DMS153 (cell line): ENCODE results near the gene RBMS1.

Experiments
- DNase-seq: peaks from one replicate; lab custom pipeline; 2025; lab: John Stamatoyannopoulos, UW

Gene RBMS1

DNA sequence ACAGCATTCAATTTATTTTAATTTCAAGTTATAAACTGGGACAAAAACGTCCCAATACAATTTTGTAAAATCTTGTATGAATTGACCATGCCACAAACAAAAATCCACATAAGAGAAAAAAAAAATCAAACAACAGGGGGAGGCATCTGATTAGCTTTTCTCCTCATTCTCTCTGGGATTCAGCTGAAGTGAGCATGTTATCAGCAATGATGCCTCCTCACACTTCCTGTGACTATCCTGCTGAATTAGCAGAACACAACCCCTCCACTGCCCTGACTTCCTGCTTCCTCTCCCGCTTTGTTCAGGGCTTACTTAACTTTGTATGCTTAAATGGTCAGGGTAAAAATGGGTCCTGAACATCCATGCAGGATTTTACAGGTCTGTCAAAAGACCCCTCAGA, 161.3 kb downstream of the RBMS1 start:
- peak; percentile 39 for DNase-seq

DNA sequence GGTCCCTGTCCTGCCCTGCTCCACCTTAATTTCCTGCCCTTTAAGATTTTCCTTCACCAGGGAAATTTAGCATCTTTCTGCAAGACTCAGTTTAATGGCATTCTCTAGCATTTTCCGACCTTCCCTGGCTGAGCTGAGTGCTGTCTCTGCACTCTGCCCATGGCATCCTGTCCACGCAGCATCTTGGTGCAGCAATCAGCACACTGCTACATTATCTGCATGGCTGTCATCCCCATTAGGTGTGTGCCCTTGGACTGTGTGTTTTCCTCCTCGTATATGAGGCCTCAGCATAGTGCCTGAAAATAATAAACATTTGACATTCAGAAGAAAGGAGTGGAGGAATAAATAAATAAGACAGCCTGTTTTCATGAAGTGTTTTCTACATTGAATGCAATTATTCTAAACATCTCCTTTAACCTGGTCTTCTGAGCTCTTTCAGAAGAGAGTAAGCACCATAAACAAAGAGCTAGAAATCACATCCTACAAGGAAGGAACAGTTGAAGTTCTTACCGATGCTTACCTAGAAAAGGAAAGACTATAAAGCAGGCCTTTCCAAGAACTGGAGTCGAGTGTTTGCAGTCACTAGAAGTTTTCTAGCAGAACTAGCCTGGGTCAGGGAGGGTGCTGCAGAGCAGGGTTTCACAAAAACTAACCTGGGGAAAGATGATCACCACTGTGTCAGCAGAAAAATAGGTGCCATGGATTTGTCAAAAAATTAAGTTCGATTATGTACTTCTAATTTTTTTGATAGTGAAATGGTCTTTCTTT, 162.2 kb downstream of the RBMS1 start:
- no peak for DNase-seq

DNA sequence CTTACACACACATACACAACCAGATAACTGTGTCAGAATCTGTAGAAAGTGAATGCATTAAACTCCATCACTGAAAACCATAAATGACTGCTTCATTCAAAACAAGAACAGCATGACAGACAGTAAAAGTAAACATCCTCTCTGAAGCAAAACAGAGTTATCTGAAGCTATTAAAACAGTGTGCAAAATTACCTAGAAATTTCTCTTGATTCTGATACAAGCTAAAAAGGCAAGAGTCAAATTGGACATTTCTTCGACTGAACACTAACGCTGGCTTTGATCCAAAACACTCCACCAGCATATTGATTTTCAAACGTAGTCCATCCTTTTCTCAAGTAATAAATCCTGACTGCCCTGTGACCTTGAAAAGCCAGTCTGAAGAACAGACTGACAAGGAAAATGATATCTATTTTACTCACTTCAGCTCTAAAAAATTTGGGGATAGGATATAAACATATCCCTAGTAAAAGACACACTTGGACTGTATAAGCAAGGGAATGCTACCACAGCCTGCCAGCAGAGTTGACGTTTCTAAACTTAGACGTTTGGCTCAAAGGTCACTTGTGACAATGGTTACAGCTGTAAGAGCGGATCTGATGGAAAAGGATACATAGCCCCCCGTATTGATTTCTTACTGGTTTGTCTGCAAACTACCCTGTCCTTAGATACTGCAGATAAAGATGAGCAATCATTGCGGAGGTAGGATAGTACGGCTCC, 164.6 kb downstream of the RBMS1 start:
- DNase-seq, result no peak

DNA sequence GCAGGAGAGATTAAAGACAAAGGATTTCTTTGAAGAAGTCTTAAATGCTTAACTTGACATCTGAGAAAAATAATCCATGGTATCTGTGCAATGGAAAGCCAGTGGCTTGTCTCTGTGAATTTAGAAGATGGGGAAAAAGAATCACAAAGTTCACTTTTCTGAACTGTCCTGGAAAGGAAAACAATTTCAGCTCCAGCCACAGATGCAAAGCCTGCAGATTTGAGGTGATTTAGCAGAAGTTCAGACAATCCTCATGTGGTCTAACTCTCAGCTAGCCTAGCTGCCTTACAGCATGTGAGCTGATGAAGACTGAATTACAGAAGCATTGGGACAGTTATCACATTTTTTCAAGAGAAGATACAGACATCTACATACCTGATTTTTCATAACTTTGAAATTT, 166.8 kb downstream of the RBMS1 start:
- no peak for DNase-seq

DNA sequence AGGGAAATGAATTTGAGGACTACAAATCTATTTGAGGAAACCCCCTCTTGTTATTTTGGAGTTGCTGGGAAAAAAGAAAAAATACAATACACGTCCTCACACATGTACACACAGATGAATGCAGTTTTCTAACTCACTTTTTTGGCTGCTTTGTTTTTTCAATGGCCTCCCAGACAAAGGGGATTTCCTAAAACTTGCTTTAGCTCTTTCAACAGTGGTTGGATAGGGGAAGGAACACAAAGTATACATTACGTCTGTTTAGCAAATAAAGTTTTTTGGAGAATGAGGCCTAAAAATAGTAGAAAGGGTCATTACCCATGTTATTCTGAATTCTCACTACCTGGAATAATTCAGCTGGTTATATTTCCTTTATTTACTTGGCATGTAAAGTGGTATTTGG, 168.2 kb downstream of the RBMS1 start:
- DNase-seq, result no peak

DNA sequence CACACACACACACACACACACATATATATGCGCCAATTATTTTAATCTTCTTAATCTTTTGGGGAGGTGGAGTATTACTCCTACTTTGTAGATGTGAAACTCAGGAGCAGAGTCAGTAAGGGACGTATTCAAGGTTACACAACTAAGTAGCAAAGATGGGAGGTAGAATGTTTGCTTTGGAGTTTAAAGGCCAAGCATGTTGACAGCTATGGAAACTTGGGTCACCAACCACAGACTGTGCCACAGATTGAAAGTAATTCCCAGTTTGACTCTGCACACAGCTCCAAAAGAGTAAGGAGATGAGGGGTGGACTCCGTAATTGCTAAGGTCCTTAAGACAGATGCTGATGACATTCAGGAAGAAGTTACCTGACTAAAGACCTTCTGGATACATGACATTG, 168.7 kb downstream of the RBMS1 start:
- DNase-seq, result no peak

DNA sequence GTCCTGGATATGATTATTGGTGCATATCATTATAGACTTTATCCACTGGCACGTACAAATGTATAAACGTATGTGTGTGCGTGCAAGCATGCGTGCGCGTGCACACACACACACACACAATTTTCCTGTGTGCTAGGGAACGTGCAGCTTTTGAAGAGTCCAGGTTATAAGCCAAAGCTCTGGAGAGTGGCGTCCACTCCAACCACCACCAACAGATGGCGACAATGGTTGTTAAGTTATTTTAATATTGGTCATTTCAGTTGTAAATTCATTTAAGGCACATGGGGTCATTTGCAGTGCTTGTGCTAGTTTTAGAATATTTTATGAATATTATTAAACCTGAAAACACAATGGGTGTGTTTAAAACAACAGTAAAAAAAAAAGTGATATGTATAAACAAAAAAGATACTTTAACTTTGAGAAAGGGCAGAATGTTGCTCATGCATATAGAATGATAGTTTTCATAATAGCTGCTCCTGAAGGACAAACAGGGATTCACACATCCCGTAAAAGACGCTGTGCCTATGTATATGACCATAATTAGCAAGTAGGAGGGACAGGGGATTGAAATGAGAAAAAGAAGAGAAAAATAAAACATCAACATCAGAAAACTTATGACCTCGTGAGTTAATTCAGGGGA, 169.3 kb downstream of the RBMS1 start:
- no peak for DNase-seq

DNA sequence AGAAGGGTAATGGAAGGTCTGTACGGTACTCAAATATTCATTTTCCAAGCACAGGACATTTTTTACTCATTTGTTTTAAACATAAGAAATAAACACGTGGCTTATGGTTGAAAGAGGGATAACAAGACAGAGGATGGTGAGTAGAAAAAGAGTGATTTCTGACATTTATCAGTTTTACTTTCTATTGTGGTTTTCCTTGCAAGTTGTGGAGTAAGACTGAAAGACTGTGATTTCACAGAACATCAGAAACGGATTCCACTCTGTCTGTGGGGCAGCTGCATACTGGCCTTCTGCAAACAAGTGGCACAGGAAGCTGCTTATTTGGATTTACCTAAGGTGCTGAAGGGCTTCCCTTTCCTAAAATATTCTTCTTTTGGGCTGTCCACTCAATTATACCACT, 171.3 kb downstream of the RBMS1 start:
- DNase-seq, result no peak

DNA sequence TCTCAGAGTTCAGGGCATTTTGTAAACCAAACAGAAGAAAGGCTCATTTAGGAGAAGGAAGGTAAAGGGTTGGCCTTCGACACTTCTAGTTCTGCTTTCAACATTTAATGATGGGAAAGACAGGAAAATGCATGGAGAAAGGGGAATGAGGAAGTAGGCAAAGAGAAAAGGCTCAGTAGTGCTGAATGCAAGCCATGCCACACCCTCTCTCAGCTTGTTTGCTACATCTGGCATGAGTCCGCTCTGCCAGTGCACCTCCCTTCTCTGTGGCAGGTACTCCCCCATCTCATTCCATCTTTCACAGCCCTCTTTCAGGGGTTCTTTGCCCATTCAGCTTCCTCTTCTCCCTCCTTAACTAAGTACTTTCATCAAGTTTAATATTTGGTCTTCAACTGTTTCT, 172.6 kb downstream of the RBMS1 start:
- peak; percentile 60 for DNase-seq

DNA sequence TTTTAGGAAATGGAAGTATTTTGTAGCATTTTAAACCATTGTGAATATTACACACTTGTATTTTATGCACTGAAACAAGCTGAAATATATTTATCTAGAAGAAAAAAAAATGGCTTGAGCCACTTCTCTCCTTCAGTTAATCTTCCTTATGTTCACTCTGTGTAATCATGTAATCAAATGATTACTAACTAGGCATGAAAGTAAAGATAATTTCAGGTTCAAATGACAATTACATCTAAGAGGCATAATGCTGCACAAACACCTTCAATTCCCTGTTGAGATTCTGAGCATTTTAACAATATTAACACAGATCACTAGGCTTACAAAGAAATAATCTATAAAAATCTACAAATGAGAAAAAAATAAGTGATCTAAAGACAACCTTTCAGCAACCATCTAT, 173.9 kb downstream of the RBMS1 start:
- DNase-seq, result no peak

DNA sequence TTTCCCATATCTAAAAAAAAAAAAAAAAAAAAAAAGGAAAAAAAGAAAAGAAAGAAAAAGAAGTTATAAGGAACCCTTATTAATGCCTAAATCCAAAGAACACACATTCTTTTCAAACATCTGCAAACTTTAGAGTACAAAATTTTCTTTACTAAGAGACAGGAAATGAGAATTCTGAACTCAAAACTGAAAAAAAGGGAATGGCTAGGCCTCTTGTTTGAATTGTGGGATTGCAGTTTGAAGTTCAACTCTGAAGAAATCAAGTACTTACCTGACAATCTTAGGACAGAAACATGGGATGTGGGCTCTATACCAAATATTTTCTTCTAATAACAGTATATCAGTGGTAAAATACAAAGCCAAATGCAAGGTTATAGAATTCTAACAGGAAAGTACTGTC, 175.4 kb downstream of the RBMS1 start:
- DNase-seq, result no peak

DNA sequence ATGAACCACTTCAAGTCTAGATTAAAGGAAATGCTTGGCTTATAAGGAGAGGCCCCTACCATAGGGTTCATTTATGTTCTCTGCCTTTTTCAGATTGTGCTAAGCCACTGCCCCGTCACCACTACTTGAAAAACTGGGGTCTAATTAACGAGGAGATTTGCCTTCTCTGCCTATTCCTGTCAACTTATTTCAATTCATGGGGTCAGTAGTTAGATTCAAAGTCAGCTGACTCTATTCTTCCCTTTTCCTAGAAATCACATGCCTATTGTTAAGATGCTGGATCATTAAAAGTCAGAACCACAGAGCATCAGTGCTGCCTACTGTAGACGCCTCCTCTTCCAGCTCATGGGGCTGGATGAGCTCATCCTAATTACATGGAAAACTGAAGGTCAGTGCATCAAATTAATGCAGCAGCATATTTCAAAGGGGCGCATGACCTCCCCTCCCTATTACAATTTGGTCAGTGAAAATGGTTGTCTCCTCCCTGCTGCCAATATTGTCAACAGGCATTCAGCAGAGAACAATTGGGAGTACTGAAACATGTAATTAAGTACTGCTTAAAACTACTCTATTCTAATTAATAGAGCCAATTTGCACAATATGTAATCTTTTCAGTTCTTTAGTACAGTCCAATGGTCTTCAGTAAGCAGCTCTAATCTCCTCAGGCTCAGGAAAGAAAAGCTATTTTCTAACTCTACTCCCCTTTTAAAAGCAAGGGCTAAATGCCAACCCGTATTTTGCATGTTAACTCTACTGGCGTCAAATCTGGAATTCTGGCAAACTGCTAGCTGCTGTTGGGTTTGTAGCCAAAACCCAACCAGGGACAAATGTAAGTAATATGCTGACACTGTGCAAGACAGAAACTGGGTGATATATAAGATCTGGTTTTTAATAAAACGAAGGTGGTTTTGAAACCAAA, 176.2 kb downstream of the RBMS1 start:
- DNase-seq, result no peak

DNA sequence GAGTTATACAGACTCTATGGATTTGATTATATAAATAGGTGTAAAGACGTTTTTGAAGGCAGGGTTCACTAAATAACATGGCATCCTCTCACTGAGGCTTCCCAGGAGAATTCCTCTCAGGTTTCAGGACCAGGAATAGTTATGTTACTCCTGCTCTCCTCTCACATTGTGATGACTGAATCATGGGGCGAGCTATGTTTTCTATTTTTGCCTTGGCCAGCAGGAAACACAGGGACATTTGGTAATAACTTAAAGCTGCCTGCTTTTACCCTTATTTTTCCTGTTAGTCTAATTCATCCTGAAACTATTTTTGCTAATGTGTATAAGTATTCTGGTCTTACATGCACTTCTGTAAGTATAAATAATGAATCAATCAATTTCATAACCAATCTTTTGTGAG, 178.3 kb downstream of the RBMS1 start:
- DNase-seq, result no peak

DNA sequence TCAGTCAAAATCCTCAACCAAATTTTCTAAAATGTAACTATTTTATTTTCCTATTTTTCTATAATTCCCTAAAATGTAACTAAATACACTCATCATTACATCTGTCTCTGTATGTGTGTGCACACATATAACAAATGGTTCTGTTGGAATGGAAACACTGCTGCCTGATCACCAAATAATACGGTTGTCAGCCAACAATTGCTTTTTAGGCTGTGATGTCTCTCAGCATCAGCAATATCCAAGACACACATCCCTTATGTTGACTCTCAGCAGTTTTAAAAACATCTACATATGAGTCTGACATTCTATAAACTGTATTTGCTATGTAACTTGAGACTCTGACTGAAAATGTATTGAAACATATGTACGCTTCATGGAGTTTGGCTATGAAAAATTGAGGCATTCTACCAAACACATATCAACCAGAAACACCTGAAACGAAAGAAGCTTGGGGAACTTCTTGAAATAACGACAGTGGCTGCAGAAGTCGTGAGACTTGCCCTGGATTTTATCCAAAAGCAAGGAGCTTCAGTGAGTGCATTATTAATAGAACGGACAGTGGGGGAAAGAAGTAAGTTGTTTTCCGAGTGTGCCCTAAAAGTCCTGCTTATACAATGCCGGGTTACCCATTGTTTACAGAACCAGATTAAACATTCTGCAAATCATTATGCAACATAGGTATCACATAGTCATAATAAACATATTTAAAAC, 183.3 kb downstream of the RBMS1 start:
- DNase-seq, result no peak

DNA sequence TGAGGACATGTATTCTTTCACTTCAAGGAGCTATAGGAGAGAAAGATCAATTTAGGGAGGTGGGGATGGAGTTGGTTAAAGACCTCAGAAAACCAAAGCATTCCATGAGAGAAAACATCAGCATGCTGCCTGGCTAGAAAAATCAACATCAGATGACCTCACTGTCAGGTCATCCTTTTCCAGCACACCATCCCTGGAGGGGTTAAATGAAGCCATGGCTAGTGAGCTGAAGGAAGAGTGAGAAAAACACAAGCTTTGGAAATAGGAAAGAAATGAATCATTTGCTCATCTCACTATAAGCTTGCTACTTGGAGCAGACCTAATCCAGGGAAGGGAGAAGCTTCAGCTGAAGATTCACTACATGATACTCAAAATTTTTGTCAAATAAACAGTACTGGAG, 184.0 kb downstream of the RBMS1 start:
- no peak for DNase-seq

DNA sequence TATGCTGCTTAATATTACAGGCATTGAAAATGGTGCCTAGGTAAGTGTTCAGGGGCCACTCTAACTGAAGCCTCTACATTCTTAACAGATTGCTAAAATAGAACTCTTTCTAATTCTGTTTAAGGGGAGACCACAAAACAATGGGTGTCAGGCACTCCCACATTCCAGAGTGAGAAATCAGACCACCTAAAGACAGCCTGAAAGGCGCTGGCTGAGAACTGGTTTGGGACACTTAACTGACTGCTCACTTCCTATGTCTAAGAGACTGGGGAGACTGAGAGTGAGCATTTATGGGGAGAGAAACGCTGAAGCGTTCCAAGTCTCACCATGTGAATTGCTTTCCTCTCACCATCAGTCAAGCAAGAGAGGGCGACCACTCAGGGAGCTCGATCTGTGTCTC, 184.7 kb downstream of the RBMS1 start:
- no peak for DNase-seq

DNA sequence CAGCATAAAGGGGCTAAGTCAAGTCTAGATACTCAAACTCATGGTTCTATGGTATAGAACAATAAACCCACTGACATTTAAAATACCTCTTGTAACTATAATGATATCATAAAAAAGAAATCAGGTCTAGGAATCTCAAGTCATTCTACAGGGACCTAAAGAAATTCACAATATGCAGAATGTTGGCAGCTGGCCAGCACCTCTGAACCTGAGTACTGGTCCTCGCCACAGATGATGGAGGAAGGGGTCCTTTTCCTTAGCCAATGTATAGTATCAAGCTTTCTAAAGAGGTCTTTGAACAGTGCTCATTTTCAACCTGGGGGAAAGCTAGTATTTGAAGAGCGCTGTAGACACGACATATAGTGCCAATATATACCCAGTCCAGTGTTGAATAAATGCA, 185.1 kb downstream of the RBMS1 start:
- DNase-seq, result no peak

DNA sequence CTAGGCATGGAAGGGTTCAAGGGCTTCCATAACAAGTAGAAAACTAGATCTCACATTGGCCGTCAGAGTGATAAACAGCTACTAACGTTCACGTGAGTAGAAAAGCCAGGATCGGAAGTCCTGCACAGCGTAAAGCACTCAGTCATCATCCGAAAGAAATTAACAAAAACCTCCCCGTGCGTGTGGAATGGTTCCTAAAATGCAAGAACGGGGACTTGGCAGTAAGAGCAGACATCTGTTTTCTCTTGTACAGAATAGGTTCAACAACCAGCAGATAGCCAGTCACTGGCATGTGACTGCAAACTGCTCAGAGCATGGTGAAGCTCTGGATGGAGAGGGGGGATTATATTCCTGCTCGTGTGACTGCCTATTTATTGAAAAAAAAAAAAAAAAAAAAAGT, 186.6 kb downstream of the RBMS1 start:
- DNase-seq, result no peak

DNA sequence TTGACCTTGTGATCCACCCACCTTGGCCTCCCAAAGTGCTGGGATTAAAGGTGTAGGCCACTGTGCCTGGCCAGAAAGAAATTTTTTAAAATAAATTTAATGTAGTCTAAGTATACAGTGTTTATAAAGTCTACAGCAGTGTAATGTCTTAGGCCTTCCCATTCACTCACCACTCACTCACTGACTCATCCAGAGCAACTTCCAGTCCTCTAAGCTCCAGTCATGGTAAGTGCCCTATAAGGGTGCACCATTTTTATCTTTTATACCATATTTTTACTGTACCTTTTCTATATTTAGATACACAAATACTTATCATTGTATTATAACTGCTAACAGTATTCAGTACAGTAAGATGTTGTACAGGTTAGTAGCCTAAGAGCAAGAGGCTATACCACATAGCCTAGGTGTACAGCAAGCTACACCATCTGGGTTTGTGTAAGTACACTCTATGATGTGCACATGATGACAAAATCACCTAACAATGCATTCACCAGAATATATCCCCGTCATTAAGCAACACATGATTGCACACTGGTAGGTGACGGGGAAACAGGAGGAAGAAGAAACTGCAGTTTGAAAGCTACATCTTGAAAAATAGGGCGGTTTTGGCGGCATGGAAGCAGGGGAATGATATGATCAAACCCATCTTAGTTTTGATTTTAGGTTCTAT, 188.4 kb downstream of the RBMS1 start:
- no peak for DNase-seq

DNA sequence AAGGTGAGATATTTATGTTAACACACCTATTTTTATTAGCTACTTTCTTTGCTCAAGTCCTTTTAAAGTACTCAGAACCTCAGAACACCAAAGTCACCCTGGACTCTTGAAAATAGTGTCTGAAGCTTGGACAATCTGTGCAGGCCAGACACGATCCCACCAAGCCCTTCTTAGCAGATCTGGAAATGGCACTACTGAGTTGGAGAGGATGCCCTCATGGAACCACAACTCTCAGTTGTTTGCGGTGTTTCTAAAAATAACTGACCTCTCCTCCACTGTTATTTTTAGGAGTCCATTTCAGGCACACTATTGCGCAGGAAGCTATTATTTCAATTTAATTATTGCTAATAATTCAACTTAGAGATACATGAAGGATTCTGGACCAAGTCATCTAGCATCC, 190.1 kb downstream of the RBMS1 start:
- no peak for DNase-seq

DNA sequence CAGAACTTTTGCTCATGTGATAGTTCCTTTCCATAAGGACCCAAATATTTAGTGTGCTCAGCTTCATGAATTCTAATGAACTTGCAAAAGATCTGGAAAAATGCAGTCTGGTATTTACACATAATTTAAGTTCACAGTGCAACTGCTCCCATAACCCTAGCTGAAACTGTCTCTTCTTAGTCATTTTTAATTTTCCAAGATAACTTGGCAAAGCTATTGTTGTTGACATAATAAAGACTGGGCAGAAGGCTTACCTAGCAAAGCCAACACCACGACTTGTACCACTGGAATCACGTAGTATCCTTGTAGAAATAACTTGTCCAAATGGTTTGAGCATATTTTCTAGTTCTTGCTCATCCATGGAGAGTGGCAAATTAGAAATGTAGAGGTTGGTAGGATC, 190.5 kb downstream of the RBMS1 start:
- DNase-seq, result no peak
